T-helper 1 cell (primary cell): ENCODE data around the gene USP48.
"Not testable (repeated sequence)": the region's sequence is repeated elsewhere in the genome, so short reads cannot be mapped to it uniquely, and the experiment has no call there.

Experiments
- DNase-seq, 5 donors: peaks; one replicate each; pipeline ENCODE4 v3.0.0-alpha.2; 2012 to 2020

Gene USP48

DNA sequence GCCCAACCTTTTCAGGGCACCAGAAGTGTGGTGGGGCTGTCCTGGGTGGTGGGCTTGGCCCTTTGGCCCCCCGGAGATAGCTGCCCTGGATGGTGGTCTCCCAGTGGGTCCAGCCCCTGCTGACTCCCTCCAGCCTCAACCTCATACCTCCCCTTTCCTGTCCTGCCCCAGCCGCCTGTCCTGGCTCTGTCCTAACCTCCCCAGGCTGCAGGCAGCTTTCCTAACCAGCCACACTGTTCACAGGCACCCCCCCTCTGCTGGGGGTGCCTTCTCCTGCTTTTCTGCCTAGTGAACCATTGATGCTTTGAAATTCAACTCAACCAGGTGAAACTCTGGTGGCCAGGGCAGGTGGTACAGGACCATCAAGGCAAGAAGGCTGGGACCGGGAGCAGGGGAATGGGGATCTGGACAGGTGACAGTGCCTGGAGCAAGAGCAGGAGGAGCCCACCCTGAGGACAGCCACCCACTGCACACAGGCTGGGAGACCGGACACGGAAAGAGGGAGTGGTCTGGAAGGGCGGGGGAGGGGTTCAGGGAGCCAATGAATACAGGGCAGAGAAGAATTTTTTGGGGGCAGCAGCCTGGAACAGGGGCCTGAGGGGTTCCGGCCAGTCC, 149.7 kb downstream of the USP48 start:
- no peak for DNase-seq

DNA sequence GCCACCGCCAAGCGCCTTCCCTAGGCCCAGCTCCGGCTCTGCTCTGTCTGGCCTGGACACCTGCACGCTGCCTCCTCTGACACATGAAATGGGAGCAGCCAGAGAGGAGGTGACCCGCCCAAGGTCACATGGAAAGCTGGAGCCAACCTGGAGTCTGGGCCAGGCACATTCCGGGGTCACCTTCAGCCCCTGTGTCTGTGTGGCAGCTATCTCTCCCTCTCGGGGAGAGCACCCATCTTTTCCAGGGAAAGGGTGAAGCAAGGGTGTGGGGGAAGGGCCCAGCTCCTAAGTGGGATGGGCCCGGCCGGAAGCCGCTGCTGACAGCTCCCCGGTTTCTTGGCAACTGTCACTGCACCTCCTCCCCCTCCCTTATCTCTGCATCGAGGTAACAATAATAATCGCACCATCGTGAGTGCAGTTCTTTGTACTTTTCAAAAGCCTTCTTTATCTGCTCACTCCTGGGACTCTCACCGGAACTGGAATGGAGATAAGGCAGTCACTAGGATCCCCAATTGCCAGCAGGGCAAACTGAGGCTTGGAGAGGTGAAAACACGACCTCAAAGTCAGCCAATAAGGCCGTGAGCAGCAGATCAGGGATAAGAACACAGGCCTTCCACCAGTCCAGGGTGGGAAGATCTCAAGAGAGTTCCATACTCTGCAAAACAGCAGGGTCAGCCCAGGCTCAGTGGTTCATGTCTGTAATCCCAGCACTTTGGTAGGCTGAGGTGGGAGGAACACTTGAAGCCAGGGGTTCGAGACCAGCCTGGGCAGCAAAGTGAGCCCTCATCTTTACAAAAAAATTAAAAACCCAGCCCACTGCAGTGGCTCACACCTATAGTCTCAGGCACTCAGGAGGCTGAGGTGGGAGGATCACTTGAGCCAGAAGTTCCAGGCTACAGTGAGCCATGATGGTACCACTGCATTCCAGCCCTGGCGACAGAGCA, 150.7 kb downstream of the USP48 start:
- DNase-seq: no peak

DNA sequence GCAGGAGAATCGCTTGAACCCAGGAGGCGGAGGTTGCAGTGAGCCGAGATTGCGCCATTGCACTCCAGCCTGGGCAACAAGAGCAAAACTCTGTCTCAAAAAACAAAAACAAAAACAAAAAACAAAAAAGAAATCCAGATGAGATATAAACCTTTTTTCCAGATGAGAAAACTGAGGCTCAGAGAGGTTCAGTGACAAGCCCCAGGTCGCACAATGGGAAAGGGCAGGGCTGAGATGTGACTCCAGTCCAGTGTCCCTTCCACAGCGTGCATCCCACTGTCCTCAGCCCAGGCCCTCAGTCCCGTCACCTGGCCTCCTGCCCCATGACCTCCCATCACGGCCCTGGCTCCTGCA, 151.4 kb downstream of the USP48 start:
- not testable (repeated sequence) for DNase-seq

DNA sequence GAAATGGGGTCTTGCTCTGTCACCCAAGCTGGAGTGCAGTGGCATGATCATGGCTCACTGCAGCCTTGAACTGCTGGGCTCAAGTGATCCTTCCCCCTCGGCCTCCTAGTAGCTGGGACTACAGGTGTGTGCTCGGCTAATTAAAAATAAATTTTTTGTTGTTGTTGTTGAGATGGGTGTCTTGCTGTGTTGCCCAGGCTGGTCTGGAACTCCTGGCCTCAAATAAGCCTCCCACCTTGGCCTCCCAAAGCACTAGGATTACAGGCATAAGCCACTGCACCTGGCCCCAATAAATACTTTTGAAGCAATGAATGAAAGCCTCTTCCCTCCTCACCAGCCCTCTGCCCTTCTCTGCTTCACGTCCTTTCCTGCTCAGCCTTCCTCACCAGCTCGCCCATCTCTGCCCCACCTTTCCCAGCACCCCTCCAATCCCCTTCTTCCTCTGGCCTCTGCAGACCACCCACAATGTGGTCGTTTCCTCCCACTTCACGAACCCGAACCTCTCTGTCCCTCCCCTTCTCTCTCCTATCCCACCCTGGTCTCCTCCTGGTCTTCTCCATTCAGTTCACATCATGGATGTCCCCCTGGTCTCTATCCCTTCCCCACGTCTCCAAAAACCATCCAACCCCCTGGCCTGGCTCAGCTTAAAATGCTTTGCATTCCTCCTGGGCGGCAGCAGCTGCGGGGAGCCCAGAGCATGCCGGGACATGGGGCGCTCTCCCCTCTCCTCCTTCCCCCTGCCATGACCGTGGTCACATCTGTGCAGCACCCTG, 152.2 kb downstream of the USP48 start:
- DNase-seq: no peak

DNA sequence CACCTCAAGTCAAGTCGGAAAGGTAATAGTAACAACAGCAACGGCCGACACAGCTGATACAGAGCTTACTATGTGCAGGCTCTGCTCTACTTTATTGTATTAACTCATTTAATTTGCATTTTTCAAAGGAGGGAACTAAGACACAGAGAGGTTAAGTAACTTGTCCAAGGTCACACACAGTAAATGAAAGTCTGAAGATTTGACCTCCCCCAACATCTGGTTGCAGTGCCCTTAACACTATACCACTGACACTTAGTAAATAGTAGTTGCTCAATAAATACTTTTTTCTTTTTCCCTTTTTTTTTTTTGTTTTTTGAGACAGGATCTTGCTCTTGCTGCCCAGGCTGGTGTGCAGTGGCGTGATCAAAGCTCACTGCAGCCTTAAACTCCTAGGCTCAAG, 153.0 kb downstream of the USP48 start:
- DNase-seq: no peak

DNA sequence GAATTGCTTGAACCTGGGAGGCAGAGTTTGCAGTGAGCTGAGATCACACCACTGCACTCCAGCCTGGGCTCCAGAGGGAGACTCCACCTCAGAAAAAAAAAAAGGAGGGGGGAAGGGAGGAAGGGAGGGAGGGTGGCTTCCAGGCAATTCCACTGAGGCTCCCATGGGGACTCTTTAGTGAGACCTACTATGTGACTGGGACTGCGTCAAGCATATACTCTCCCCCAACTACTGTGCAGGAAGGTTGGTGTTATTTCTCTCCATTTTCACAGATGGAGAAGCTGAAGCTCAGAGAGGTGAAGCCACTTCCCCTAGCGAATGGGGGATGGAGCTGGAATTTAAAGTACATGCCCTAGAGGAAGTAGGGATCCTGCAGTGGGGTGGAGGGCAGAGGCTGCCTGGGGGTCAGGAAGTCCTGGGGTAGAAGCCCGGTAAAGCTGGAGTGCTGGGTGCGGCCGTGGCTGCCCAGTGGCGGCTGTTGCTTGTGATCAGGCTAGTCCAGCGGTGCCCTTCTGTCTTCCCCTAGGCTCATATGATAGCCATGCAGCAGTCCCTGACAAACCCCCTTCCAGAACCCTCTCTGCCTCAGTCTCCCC, 154.1 kb downstream of the USP48 start:
- no peak for DNase-seq
